Epithelial cell of proximal tubule (primary cell): ENCODE measurements around the gene UBAC1. TPM values are rescaled to one million over a fixed set of nuclear protein-coding genes. Genes with fewer than 3 reads are reported as not detected.
"Not testable (repeated sequence)": the region's sequence is repeated elsewhere in the genome, so short reads cannot be mapped to it uniquely, and the experiment has no call there.

Experiments
- DNase-seq: peaks from one replicate; pipeline ENCODE4 v3.0.0-alpha.2; 2011; ENCODE audit warnings: low read depth
- H3K4me3 ChIP-seq: 2 replicates; pipeline ENCODE4 v1.5.1; 2011; ENCODE audit warnings: low read depth, mild to moderate bottlenecking, low read length
- total RNA-seq: library from RNA; depleted of rRNA; stranded (reverse); fragments of >200 nt; gene quantifications from 2 replicates; pipeline ENCODE4 v1.2.3, GENCODE V29; 2015
- TF ChIP-seq, protein P1 (sequence below): conservative IDR thresholded peaks from 2 replicates; pipeline ENCODE4 v1.5.1; 2012; ENCODE audit warnings: low read depth, mild to moderate bottlenecking, low read length

The UBAC1 gene
- total RNA-seq, 1 donor from 2014 or later, result 40.9 TPM

DNA sequence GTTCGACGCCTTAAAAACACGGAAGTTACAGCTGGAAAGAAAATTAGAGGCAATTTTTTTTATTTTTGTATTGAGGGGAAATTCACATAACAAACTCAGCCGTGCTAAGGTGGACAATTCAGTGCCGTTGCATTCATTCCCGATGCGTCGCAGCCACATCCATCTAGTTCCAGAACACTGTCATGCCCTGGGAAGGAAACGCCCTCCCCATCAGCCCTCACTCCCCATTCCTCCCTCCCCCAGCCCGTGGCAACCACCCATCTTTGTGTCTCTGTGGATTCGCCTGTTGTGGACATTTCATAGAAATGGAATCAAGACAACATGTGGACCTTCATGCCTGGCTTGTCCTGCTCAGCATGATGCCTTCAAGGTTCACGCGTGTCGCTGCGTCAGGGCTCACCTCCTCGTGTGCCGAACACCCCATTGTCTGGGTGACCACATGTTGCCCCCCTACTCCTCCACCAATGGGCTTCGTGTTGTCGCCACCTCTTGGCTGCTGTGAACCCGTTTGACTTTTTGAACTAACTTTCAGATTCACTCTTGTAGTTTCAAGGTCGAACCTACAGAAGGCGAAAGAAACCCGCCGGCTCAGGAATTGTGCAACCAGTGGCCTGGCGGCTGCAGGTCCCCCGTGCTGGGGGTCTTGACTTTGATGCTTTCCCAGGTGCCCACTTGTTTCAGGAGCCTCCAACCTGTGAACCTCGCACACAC, 36.4 kb downstream of the UBAC1 start:
- H3K4me3 ChIP-seq, result no peak overlapping the region
- TF ChIP-seq, protein P1, sequence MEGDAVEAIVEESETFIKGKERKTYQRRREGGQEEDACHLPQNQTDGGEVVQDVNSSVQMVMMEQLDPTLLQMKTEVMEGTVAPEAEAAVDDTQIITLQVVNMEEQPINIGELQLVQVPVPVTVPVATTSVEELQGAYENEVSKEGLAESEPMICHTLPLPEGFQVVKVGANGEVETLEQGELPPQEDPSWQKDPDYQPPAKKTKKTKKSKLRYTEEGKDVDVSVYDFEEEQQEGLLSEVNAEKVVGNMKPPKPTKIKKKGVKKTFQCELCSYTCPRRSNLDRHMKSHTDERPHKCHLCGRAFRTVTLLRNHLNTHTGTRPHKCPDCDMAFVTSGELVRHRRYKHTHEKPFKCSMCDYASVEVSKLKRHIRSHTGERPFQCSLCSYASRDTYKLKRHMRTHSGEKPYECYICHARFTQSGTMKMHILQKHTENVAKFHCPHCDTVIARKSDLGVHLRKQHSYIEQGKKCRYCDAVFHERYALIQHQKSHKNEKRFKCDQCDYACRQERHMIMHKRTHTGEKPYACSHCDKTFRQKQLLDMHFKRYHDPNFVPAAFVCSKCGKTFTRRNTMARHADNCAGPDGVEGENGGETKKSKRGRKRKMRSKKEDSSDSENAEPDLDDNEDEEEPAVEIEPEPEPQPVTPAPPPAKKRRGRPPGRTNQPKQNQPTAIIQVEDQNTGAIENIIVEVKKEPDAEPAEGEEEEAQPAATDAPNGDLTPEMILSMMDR, result no peak
- no peak for DNase-seq

DNA sequence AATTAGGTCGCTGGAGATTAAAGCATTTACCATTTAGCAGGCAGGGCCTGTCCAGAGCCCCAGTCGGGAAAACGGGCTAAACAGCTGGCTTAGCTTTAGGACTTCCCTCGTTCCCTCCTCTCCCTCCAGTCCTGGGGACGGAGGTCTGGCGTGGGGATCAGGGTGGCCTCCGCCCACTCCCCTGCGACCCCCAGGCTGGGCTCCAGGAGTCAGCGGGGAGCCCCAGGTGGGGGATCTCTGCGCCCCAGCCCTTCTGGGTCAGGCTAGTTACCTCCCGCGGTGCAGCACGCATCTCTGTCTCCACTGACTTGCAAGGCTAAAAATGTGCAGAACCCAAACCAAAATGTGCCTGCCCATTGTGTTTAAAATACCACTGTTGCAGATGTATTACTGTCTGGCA, 37.7 kb downstream of the UBAC1 start:
- no peak overlapping the region for H3K4me3 ChIP-seq
- TF ChIP-seq, protein P1, result no peak
- DNase-seq, result no peak

DNA sequence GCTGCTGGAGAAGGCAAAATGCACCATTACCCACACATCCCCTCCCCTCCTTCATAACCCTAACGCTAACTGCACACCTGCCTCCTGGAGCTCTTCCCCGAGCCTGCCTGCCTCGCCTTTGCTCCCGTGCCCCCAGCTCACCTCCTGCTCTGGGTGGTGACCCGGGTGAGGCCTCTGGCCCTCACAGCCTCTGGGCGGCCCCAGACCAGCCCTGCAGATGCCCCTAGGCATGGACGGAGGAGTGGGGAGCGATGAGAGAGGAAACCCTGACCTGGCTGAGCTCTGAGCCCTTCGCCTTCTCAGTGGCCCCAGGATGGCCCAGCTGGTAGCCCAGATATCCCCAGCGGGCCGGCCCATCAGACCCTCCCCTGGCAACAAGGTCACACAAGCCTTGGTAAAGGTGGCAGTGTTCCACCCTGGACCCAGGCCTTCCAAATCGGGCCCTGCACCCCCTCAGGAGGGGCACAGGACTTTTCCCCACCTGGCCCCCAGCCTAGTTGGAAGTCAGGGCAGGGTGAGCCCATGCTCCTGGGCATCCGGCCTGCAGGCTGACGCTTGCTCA, 39.3 kb downstream of the UBAC1 start:
- no peak for DNase-seq
- TF ChIP-seq, protein P1, result no peak
- H3K4me3 ChIP-seq, result no peak overlapping the region

DNA sequence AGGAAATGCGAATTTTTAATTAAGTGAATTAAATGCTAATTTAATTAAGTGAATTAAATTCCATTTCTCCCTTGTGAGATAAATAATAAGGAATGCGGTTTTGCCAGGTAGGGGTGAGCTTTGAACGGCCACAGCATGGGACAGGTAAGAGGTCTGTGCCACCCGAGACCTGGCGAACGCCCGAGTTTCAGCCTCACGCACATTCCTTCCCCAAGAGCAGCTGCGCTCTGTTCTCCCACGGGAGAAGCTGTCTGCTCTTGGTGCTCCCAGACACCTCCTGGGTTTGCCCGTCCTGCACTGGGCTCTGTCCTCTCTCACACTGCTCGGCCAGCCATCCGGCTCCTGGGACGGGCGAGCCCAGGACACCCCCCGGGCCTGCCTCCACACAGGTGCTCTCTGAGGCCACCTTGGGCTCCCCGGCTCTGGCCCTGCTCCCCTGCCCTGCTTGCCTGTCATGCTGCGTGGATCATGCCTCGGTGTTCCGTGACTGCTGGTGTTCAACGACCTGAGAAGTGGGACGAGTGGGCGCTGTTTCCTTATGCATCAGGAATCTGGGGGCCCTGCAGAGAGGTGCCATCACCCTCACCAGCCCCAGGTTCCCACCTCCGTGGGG, 40.1 kb downstream of the UBAC1 start:
- TF ChIP-seq, protein P1, result no peak
- no peak for DNase-seq
- no peak overlapping the region for H3K4me3 ChIP-seq

DNA sequence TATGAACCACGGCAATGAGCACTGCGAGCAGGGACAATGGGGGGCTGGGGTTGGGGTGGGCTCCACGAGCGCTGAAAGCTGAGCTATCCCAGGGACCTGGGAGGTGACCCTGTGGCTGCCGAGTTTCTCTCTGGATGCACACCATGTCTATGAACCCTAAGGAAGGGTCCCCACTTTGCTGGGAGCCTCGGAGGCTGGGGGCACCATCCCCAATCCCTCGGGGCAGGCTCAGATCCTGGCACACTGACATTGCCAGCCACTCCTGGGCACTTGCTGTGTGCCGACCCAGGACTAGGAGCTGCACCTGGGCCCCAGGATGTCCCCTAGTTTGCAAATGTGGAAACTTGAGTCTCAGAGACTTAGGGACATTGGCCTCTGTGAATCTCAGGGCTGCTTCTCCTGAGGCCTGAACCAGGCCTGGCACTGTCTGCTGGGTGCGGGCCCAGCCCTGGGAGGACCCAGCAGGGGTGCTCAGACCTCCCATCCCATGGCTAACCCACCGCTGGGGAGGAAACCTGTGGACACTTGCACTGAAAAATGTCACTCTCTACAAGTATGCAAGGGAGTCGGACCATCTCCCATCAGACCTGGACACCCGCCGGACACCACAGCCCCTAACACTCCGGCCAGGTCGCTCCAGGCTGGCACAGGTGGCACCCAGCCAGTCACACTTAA, 40.8 kb downstream of the UBAC1 start:
- H3K4me3 ChIP-seq, result no peak overlapping the region
- no peak for DNase-seq
- TF ChIP-seq, protein P1, result no peak

DNA sequence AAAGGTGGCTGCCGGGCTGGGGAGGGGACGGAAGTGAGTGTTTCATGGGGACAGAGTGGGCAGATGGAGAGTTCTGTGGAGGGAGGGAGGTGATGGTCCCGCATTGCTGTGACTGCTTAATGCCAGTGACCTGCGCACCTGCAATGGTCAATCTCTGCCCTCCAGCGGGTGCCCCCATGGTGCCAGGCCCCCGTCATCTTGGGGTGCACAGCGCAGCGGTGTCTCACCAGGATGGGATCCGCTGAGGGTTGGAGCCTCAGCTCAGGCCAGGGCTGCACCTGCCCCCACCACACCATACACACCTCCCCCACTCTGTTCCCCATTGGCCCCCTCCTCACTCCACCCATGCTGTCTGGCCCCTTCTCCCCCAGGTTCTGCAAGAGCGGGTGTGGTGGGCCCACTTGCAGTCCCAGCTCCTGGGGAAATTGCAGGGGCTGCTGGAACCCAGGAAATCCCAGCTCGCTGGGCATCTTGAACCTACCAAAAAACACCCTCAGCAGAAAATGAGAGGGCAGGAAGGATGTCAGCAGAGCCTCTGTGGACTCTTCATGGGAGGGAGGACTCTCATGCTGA, 41.8 kb downstream of the UBAC1 start:
- DNase-seq, result no peak
- TF ChIP-seq, protein P1, result no peak
- H3K4me3 ChIP-seq, result no peak overlapping the region

DNA sequence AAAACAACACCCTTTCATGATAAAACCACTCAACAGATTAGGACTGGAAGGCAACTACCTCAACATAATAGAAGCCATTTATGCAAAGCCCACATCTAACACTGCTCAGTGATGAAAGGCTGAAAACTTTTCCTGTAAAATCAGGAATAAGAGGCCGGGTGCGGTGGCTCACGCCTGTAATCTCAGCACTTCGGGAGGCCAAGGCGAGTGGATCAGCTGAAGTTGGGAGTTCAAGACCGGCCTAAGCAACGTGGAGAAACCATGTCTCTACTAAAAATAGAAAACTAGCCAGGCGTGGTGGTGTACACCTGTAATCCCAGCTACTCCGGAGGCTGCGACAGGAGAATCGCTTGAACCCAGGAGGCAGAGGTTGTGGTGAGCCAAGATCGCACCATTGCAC, 44.9 kb downstream of the UBAC1 start:
- not testable (repeated sequence) for DNase-seq

More for the DNA sequence above, 44.9 kb downstream of the UBAC1 start:
- H3K4me3 ChIP-seq, result not testable (repeated sequence)
